SU-DHL-6 (cell line): ENCODE data around the gene BAIAP2L1.

Source experiments
- EZH2phosphoT487 ChIP-seq: fragments of 200-600 bp; sonication (generic), shearing (Covaris generic); conservative IDR thresholded peaks from 2 replicates; pipeline ENCODE4 v1.6.1; 2018; ENCODE audit warnings: mild to moderate bottlenecking, antibody characterized with exemption, low read length, moderate library complexity, mixed read lengths
- TF ChIP-seq, protein P1 (sequence below): fragments of 200-600 bp; sonication (generic); IDR thresholded peaks from one replicate; pipeline ENCODE4 v1.5.1; 2017; ENCODE audit warnings: antibody characterized with exemption, mild to moderate bottlenecking, low read length, moderate library complexity; ENCODE audit not compliant: insufficient read depth, poor library complexity, severe bottlenecking

DNA sequence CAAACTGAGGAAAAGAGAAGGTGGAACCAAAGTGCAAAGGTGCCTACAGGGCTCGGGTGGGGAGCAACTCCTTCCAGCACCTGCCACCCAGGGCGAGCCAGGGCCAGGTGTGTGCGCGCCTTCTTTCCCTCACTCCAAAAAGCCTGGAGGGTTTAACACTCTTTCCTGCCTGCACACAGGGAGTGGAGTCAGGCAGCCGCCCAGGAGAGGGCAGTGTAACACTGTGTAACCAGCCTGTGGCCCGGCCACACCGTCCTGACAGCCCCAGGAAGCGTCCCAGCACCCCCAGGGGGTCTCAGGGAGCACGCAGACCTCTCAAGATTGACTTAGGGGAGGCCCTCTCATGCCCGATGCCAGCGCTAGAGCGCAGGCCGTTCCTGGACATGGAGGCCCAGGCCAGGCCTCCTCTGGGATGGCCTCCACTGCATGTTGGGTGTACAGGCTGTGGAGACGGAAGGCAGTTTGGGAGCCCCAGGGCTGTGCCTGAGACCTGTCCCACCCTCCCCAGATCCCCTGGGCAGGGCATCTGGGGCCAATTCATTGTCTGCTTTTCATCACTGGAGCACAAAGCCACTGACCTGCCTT, 106.0 kb downstream of the BAIAP2L1 start:
- TF ChIP-seq, protein P1, sequence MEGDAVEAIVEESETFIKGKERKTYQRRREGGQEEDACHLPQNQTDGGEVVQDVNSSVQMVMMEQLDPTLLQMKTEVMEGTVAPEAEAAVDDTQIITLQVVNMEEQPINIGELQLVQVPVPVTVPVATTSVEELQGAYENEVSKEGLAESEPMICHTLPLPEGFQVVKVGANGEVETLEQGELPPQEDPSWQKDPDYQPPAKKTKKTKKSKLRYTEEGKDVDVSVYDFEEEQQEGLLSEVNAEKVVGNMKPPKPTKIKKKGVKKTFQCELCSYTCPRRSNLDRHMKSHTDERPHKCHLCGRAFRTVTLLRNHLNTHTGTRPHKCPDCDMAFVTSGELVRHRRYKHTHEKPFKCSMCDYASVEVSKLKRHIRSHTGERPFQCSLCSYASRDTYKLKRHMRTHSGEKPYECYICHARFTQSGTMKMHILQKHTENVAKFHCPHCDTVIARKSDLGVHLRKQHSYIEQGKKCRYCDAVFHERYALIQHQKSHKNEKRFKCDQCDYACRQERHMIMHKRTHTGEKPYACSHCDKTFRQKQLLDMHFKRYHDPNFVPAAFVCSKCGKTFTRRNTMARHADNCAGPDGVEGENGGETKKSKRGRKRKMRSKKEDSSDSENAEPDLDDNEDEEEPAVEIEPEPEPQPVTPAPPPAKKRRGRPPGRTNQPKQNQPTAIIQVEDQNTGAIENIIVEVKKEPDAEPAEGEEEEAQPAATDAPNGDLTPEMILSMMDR: peak; percentile 73
- TF ChIP-seq EZH2phosphoT487: no peak
